Peyer's patch (tissue), 4 donors: Measurements from ENCODE around the gene DNAH14.

Experiments
- CTCF ChIP-seq, 6 experiments: fragments of 450-650 bp in 4 of 6; fragments of 200-600 bp in 2 of 6; sonication (generic) in 1 of 6; IDR thresholded peaks; one replicate each; pipeline ENCODE4 v1.5.1; 2017 to 2019; ENCODE audit warnings: antibody characterized with exemption in 6 of 6, mild to moderate bottlenecking in 3 of 6, moderate library complexity in 1 of 6
- POLR2A ChIP-seq, 2 donors: fragments of 450-650 bp; IDR thresholded peaks; one replicate each; pipeline ENCODE4 v1.5.1; 2017; ENCODE audit warnings: antibody characterized with exemption in 2 of 2, mild to moderate bottlenecking in 2 of 2, moderate library complexity in 2 of 2

DNA sequence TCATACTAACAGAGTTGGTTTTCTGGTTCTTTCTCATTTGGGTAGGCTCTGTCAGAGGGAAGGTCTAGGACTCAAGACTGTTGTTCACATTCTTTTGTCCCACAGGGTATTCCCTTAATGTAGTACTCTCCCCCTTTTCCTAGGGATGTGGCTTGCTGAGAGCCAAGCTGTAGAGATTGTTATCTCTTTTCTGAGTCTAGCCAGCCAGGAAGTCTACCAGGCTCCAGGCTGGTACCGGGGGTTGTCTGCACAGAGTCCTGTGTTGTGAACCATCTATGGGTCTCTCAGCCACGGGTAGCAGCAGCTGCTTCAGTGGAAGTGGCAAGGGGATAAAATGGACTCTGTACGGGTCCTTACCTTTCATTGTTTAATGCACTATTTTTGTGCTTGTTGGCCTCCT is 272.0 kb downstream of the DNAH14 start:
- TF ChIP-seq CTCF (IDR thresholded peaks at IDR 0.05) (no peak), POLR2A (IDR thresholded peaks at IDR 0.05) (no peak)
